Hepatocyte (in vitro differentiated cells): Measurements from ENCODE around the gene RAB11FIP4.

Experiments used
- EZH2 ChIP-seq: fragments of 200-600 bp; sonication (generic); IDR thresholded peaks from 2 replicates; pipeline ENCODE4 v1.6.1; 2016; ENCODE audit warnings: antibody characterized with exemption, mild to moderate bottlenecking, borderline replicate concordance
- TF ChIP-seq, protein P1 (sequence below): fragments of 200-600 bp; sonication (generic); IDR thresholded peaks from 2 replicates; pipeline ENCODE4 v1.5.1; 2016; ENCODE audit warnings: antibody characterized with exemption, mild to moderate bottlenecking; ENCODE audit not compliant: poor library complexity

DNA sequence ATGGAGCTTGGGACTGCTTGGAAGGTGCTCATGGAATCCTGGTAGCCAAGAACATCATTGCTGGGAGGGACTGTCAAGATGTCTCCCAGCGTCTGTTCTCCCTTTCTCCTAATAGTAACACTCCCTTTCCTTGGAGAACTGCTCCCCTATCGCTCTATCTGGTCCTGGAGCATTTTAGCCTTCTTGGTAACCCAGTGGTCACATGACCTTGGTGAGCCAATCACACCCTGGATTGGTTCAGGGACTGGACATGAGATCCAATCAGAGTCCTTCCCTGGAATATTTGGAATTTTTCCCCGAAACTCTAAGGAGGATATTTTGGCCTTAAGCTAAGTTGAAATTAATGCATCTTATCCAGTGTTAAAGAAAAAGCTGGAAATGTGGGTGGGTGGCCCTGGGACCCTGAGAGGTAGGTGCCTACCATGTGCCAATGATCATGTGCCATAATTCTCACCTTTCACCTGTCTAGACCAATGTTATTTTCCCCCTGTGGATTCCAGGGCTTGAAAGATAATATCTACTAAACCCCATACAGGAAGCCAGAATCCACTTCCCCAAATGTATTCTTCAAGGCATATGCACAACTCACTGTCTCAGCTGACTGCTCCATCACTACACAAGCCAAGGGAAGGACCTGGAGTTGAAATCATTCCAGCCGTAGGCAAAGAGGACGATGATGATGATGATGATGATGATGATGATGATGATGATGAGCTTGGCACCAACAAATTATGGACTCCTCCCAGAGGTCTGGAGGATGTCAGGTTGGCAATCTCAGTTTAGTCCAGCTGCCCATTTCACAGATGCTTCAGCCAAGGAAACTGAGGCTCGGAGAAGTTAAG, 193.2 kb downstream of the RAB11FIP4 start:
- TF ChIP-seq, protein P1, sequence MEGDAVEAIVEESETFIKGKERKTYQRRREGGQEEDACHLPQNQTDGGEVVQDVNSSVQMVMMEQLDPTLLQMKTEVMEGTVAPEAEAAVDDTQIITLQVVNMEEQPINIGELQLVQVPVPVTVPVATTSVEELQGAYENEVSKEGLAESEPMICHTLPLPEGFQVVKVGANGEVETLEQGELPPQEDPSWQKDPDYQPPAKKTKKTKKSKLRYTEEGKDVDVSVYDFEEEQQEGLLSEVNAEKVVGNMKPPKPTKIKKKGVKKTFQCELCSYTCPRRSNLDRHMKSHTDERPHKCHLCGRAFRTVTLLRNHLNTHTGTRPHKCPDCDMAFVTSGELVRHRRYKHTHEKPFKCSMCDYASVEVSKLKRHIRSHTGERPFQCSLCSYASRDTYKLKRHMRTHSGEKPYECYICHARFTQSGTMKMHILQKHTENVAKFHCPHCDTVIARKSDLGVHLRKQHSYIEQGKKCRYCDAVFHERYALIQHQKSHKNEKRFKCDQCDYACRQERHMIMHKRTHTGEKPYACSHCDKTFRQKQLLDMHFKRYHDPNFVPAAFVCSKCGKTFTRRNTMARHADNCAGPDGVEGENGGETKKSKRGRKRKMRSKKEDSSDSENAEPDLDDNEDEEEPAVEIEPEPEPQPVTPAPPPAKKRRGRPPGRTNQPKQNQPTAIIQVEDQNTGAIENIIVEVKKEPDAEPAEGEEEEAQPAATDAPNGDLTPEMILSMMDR, result no peak
- TF ChIP-seq EZH2, result no peak
